ENCODE data around the gene STK38L. TPM values are rescaled to one million over a fixed set of nuclear protein-coding genes. Genes with fewer than 3 reads are reported as not detected.

The STK38L gene
- total and polyA plus RNA-seq, 2 of the 4 experiments (the other 2 are of a cell fraction), result 5.1 to 7.2 TPM

- no peaks in the 10 kb centered on the region for H4K20me1 ChIP-seq (ENCODE audit: insufficient read depth, low read length)
- H3K9ac ChIP-seq (ENCODE audit: low read depth, low read length), result no peak overlapping the region
- H3K14ac ChIP-seq (replicated peaks; ENCODE audit: low read depth, low read length), result 0 out of 2 replicates have a peak overlapping the region, but pooled peaks have one; percentile 19
- peaks cover 13% of the 10 kb centered on the region for H3K9me1 ChIP-seq (ENCODE audit: insufficient read depth, low read length)
- H3K36me3 ChIP-seq (ENCODE audit: control insufficient read depth, insufficient read depth, low read length), result no peaks in the 10 kb centered on the region
- POLR2A ChIA-PET (ENCODE audit: unreplicated experiment), result no interaction called here
- no peak overlapping the region for H2BK20ac ChIP-seq (ENCODE audit: low read depth, low read length)
- no peak overlapping the region for H4K5ac ChIP-seq (ENCODE audit: low read depth, low read length)
- TF ChIP-seq MAFK (IDR thresholded peaks at IDR 0.05; ENCODE audit: low read depth, low read length), result no peak
- TF ChIP-seq CEBPB (IDR thresholded peaks at IDR 0.05; ENCODE audit: low read depth, low read length), result no peak
- H2BK15ac ChIP-seq (ENCODE audit: low read depth, low read length), result no peak overlapping the region
- no peak overlapping the region for H3K56ac ChIP-seq (ENCODE audit: extremely low read depth, insufficient read depth, low read length)
- CTCF ChIA-PET, result no interaction called here
- dilution Hi-C loops (cut with HindIII; ENCODE audit: low sequenced_read_pairs, unreplicated experiment), result no loop called here
- H3K23ac ChIP-seq (ENCODE audit: low read depth, low read length), result no peak overlapping the region
- H3K4ac ChIP-seq (ENCODE audit: low read depth, low read length), result no peak overlapping the region
- ATAC-seq (ENCODE audit: low read depth) (no peak), DNase-seq (no peak)
- no peak overlapping the region for H2AK9ac ChIP-seq (replicated peaks; ENCODE audit: low read depth, low read length, poor library complexity)
- H3K18ac ChIP-seq (ENCODE audit: low read depth, low read length), result no peak overlapping the region
- WGBS, 2 experiments (ENCODE audit: extremely low coverage in 2 of 2, insufficient read length in 1 of 2), result 83% methylated on average over 2 of the region's 6 CpGs; no CpG with 5 or more reads in 1 of the 2 experiments
- no peak overlapping the region for H2BK5ac ChIP-seq (ENCODE audit: low read depth, low read length, poor library complexity, severe bottlenecking)
- BruUV-seq (replicated peaks), result no TSS peak
- no peak overlapping the region for H3K4me3 ChIP-seq (ENCODE audit: insufficient read depth, low read depth, low read length)
- no peak overlapping the region for H2BK120ac ChIP-seq (ENCODE audit: low read depth, low read length)
- H3K79me1 ChIP-seq (ENCODE audit: low read depth in 1 of 2, low read length in 2 of 2), result peaks cover 30 to 51% of the 10 kb centered on the region in 2 experiments
- no peak overlapping the region for H2AK5ac ChIP-seq (ENCODE audit: low read depth, low read length)
- in situ Hi-C loops (cut with MboI; ENCODE audit: low sequenced_read_pairs), result no loop called here
- peaks cover 15% of the 10 kb centered on the region for H3K4me1 ChIP-seq (ENCODE audit: control insufficient read depth, insufficient read depth, low read length)
- no peaks in the 10 kb centered on the region for H3K27me3 ChIP-seq (ENCODE audit: control insufficient read depth, insufficient read depth, low read length)
- H2AFZ ChIP-seq (replicated peaks; ENCODE audit: low read length, poor library complexity), result no peak overlapping the region
- H4K8ac ChIP-seq (ENCODE audit: low read depth in 2 of 2, low read length in 2 of 2), result no peak overlapping the region
- H3K27ac ChIP-seq (ENCODE audit: insufficient read depth, low read length), result no peak overlapping the region
- no peaks in the 10 kb centered on the region for H3K9me3 ChIP-seq (ENCODE audit: control insufficient read depth, insufficient read depth, low read length)
- no peak overlapping the region for H4K91ac ChIP-seq (ENCODE audit: insufficient read depth, low read depth, low read length)
- intact Hi-C loops (cut with micrococcal nuclease), result loop anchor here (5.0 kb wide), 1 partner anchor 318 kb away; no protein-coding TSS in a partner anchor
- no peak overlapping the region for H3K4me2 ChIP-seq (ENCODE audit: low read depth, low read length)
Measured at GRCh38 chr12:27334721-27335082, 90.6 kb downstream of the STK38L start.

Data from IMR-90 (cell line).